ENCODE measurements around the gene TOP2B. TPM values are rescaled to one million over a fixed set of nuclear protein-coding genes. Genes with fewer than 3 reads are reported as not detected.

Gene TOP2B
- total and polyA plus RNA-seq, 2 experiments from 2014 or later = 92.0 to 179 TPM

DNA sequence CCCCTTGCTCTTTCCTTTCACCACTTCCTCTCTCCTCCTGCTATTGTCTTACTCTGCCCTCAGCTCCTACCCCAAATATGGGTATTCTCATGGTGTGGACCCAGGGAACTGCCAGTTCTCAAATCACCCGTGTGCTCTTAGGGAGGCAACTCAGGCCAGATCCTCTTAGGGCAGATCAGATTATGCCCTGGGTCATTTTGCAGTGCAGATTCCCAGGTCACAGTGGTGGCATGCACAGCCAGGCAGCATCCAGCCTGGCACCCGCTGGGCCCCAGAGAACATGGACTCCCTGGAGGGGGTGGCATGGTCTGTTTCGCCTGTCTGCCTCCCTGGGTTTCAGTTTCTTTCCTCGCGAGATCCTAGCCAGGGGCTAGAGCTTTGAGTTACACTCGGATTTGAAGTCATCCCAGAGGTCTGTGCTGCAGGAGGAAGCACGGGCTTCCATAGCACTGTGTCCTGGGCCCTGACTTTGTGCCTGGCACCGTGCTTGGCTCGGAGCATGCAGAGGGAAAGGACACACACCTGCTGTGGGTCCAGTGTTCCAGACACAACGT is 96.1 kb downstream of the TOP2B start (continued):
- TF ChIP-seq ZNF331 (CRISPR knock-in tag; IDR thresholded peaks at IDR 0.05; ENCODE audit: low read depth) = no peak
- no peak for TF ChIP-seq NANOG (IDR thresholded peaks at IDR 0.05; ENCODE audit: borderline replicate concordance)

GRCh38 chr3:25567806-25568524 is 96.7 kb downstream of the TOP2B start:
- Histone ChIP-seq H3K4me2 (no peak overlapping the region), H3K27ac (ENCODE audit: low read depth) (no peak overlapping the region), H3K4me3 (no peak overlapping the region), H2AFZ (no peak overlapping the region; the same call in 1 of the 2 replicates), H3K9me2 (ENCODE audit: insufficient read depth) (no peaks in the 10 kb centered on the region), H3K36me3 (ENCODE audit: insufficient read depth) (no peaks in the 10 kb centered on the region), H3K79me2 (replicated peaks; ENCODE audit: insufficient read depth) (no peaks in the 10 kb centered on the region), H3K4me1 (ENCODE audit: insufficient read depth) (no peaks in the 10 kb centered on the region), H3F3A (replicated peaks; ENCODE audit: low read depth) (no peaks in the 10 kb centered on the region), H4K20me1 (replicated peaks; ENCODE audit: insufficient read depth) (no peaks in the 10 kb centered on the region), H3K27me3 (ENCODE audit: insufficient read depth) (no peaks in the 10 kb centered on the region)
- H3K9me3 Mint-ChIP-seq = no peaks in the 10 kb centered on the region
- ATAC-seq (no peak), DNase-seq (ENCODE audit: low spot score) (no peak)
- H3K36me3 Mint-ChIP-seq (ENCODE audit: low read depth) = no peaks in the 10 kb centered on the region
- no peaks in the 10 kb centered on the region; the same call in 1 of the 3 replicates for H3K4me1 Mint-ChIP-seq
- no peak overlapping the region for H3K4me3 Mint-ChIP-seq
- H3K27ac Mint-ChIP-seq = no peak overlapping the region
- H3K27me3 Mint-ChIP-seq (ENCODE audit: insufficient read depth, low read depth, poor library complexity) = peaks cover 12% of the 10 kb centered on the region
- no peak for TF ChIP-seq CREB1 (CRISPR knock-in tag; IDR thresholded peaks at IDR 0.05; ENCODE audit: low read depth)
- no peak for TF ChIP-seq POLR2AphosphoS5 (IDR thresholded peaks at IDR 0.05; ENCODE audit: low read depth)
- TF ChIP-seq, protein P1, sequence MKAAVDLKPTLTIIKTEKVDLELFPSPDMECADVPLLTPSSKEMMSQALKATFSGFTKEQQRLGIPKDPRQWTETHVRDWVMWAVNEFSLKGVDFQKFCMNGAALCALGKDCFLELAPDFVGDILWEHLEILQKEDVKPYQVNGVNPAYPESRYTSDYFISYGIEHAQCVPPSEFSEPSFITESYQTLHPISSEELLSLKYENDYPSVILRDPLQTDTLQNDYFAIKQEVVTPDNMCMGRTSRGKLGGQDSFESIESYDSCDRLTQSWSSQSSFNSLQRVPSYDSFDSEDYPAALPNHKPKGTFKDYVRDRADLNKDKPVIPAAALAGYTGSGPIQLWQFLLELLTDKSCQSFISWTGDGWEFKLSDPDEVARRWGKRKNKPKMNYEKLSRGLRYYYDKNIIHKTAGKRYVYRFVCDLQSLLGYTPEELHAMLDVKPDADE (IDR thresholded peaks at IDR 0.05) = no peak
- TF ChIP-seq ZNF114 (CRISPR knock-in tag; IDR thresholded peaks at IDR 0.05) = no peak
- no peak for TF ChIP-seq JUNB (IDR thresholded peaks at IDR 0.05; ENCODE audit: unreplicated experiment)
- no peak for TF ChIP-seq ZNF462 (CRISPR knock-in tag; IDR thresholded peaks at IDR 0.05)
- TF ChIP-seq STAT1 (IDR thresholded peaks at IDR 0.05; ENCODE audit: unreplicated experiment) = no peak
- TF ChIP-seq NANOG (IDR thresholded peaks at IDR 0.05; ENCODE audit: borderline replicate concordance) = no peak
- TF ChIP-seq CTCF (conservative IDR thresholded peaks at IDR 0.05; ENCODE audit: low read depth in 2 of 2) = no peak
- TF ChIP-seq EZH2 (IDR thresholded peaks at IDR 0.05; ENCODE audit: low read depth, unreplicated experiment) = no peak
- no peak for TF ChIP-seq EZH2phosphoT487 (IDR thresholded peaks at IDR 0.05; ENCODE audit: unreplicated experiment)

Data from GM23338 (cell line).